ENCODE measurements around the gene NECAB3. TPM values are rescaled to one million over a fixed set of nuclear protein-coding genes. Genes with fewer than 3 reads are reported as not detected.

Gene NECAB3
- total RNA-seq, 2 donors from 2014 or later: 142 to 156 TPM

DNA sequence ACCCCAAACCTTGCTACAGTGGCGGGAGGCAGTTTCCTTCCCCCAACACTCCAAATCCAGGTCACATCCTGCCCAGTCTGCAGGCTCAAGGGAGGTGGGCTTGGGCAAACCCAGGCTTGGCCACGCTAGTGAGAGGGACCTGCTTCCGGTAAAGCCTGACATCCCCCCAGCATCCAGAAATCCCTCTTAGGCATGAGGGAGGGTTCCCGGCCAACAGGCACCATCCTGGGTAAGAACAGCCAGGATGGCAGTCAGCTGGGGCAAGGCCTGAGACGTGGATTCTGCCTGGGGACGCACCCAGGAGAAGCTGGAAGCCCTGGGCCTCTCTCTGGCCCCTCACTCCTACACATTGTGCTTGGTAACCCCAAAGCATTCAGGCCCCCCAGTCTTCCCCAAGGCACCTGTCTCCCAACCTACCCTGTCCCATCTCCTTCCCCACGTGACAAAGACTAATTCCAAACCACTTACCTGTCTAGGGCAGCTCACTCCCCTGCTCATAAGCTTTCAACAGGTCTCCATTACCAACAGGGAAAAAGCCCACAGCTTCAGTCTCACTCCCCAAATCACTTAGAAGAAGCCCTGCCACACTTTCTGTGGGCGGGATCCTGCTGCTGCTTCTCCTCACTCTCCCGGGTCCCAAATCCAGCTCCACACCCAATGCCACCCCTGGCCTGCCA, 10.0 kb downstream of the NECAB3 start:
- intact Hi-C loops (cut with DNase I): no loop called here
- peaks cover 3 to 8% of the 10 kb centered on the region in 2 donors for H3K36me3 ChIP-seq
- H3K27me3 ChIP-seq (replicated peaks; ENCODE audit: insufficient read depth): no peaks in the 10 kb centered on the region
- WGBS: 30% methylated on average over 9 of the region's 9 CpGs
- no peak for DNase-seq (ENCODE audit: low spot score)
- H3K4me1 ChIP-seq (replicated peaks): peaks cover 4% of the 10 kb centered on the region
- peak overlapping the region; percentile 56 to 64 for H3K4me3 ChIP-seq
- H3K27ac ChIP-seq: peak overlapping the region; percentile 83 to 90
- TF ChIP-seq POLR2A (IDR thresholded peaks at IDR 0.05) (no peak), POLR2AphosphoS5 (IDR thresholded peaks at IDR 0.05) (no peak)
- TF ChIP-seq, protein P1, sequence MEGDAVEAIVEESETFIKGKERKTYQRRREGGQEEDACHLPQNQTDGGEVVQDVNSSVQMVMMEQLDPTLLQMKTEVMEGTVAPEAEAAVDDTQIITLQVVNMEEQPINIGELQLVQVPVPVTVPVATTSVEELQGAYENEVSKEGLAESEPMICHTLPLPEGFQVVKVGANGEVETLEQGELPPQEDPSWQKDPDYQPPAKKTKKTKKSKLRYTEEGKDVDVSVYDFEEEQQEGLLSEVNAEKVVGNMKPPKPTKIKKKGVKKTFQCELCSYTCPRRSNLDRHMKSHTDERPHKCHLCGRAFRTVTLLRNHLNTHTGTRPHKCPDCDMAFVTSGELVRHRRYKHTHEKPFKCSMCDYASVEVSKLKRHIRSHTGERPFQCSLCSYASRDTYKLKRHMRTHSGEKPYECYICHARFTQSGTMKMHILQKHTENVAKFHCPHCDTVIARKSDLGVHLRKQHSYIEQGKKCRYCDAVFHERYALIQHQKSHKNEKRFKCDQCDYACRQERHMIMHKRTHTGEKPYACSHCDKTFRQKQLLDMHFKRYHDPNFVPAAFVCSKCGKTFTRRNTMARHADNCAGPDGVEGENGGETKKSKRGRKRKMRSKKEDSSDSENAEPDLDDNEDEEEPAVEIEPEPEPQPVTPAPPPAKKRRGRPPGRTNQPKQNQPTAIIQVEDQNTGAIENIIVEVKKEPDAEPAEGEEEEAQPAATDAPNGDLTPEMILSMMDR (IDR thresholded peaks at IDR 0.05): no peak
- H3K9me3 ChIP-seq: no peaks in the 10 kb centered on the region

GRCh38 chr20:33663161-33664084, 10.8 kb downstream of the NECAB3 start:
- no peaks in the 10 kb centered on the region for H3K27me3 ChIP-seq (replicated peaks; ENCODE audit: insufficient read depth)
- H3K36me3 ChIP-seq: peaks cover 3 to 8% of the 10 kb centered on the region in 2 donors
- TF ChIP-seq, protein P1 (IDR thresholded peaks at IDR 0.05): peak in 2 of 4 experiments; percentile 30 to 42
- peak; percentile 65 for TF ChIP-seq POLR2A (IDR thresholded peaks at IDR 0.05)
- TF ChIP-seq POLR2AphosphoS5 (IDR thresholded peaks at IDR 0.05): peak; percentile 42
- H3K4me1 ChIP-seq (replicated peaks): peaks cover 4% of the 10 kb centered on the region
- H3K4me3 ChIP-seq: peak overlapping the region; percentile 56 to 64
- H3K27ac ChIP-seq: peak overlapping the region; percentile 83 to 90
- no peaks in the 10 kb centered on the region for H3K9me3 ChIP-seq
- under 1% methylated on average over 61 of the region's 84 CpGs for WGBS
- DNase-seq (ENCODE audit: low spot score): peak; percentile 79
- intact Hi-C loops (cut with DNase I): no loop called here

DNA sequence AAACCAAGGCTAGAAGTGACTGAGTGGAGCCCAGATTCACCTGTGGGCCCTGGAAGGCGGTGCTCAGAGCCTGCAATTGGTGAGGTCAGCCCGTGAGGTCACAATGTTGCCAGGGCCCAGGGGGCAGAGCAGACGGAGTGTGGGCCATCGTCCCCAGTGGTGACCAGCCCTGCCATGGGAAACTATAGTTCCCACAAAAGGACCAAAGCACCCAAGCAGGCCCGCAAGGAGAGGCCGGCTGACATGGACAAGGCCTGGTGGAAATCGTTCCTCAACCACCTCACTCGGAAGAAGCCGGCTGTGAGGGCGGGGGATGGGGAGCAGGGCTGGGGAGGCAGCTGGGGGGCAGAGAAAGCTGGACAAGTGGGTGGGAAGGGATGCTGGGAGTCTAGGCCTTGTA, 12.1 kb downstream of the NECAB3 start, which contains the start of gene C20orf144:
C20orf144 (plus strand) TSS at position 156 of the 400 bp plus-strand sequence; CDS start at position 175, 19 bp downstream.
- TF ChIP-seq POLR2AphosphoS5 (IDR thresholded peaks at IDR 0.05) (no peak), POLR2A (IDR thresholded peaks at IDR 0.05) (no peak)
- intact Hi-C loops (cut with DNase I): no loop called here
- peak within 1 kb of the TSS; percentile 83 to 90 for H3K27ac ChIP-seq

GRCh38 chr20:33660685-33661058, 13.6 kb downstream of the NECAB3 start:
- no peak for DNase-seq (ENCODE audit: low spot score)
- intact Hi-C loops (cut with DNase I): no loop called here
- Histone ChIP-seq H3K27ac (peak overlapping the region in 1 of 2 donors; percentile 2), H3K27me3 (replicated peaks; ENCODE audit: insufficient read depth) (no peaks in the 10 kb centered on the region), H3K4me1 (replicated peaks) (no peaks in the 10 kb centered on the region), H3K9me3 (no peaks in the 10 kb centered on the region), H3K4me3 (no peak overlapping the region), H3K36me3 (peaks cover 3 to 8% of the 10 kb centered on the region in 2 donors)
- TF ChIP-seq POLR2AphosphoS5 (IDR thresholded peaks at IDR 0.05): no peak
- TF ChIP-seq, protein P1 (IDR thresholded peaks at IDR 0.05): no peak
- TF ChIP-seq POLR2A (IDR thresholded peaks at IDR 0.05): no peak
- WGBS: 85% methylated on average over 7 of the region's 7 CpGs

More for the DNA sequence above, 12.1 kb downstream of the NECAB3 start, which contains the start of gene C20orf144:
- no peaks in the 10 kb centered on the region for H3K9me3 ChIP-seq
- H3K4me3 ChIP-seq: peak within 1 kb of the TSS; percentile 56 to 64
- no peaks in the 10 kb centered on the region for H3K4me1 ChIP-seq (replicated peaks)
- DNase-seq (ENCODE audit: low spot score): no peak
- H3K36me3 ChIP-seq: peaks cover 3 to 8% of the 10 kb centered on the region in 2 donors
- H3K27me3 ChIP-seq (replicated peaks; ENCODE audit: insufficient read depth): no peaks in the 10 kb centered on the region
- 91% methylated on average over 10 of the region's 10 CpGs for WGBS

- 95% methylated on average over 21 of the region's 21 CpGs for WGBS
- DNase-seq (ENCODE audit: low spot score): no peak
These were observed 14.1 kb downstream of the NECAB3 start for GRCh38 chr20:33660035-33660684.

More at GRCh38 chr20:33660035-33660684, 14.1 kb downstream of the NECAB3 start:
- H3K4me1 ChIP-seq (replicated peaks): no peaks in the 10 kb centered on the region
- TF ChIP-seq POLR2A (IDR thresholded peaks at IDR 0.05): no peak
- TF ChIP-seq, protein P1 (IDR thresholded peaks at IDR 0.05): no peak
- TF ChIP-seq POLR2AphosphoS5 (IDR thresholded peaks at IDR 0.05): no peak
- H3K4me3 ChIP-seq: no peak overlapping the region
- H3K27ac ChIP-seq: peak overlapping the region in 1 of 2 donors; percentile 2
- intact Hi-C loops (cut with DNase I): no loop called here
- no peaks in the 10 kb centered on the region for H3K9me3 ChIP-seq
- peaks cover 3 to 8% of the 10 kb centered on the region in 2 donors for H3K36me3 ChIP-seq
- no peaks in the 10 kb centered on the region for H3K27me3 ChIP-seq (replicated peaks; ENCODE audit: insufficient read depth)

Data from prostate gland (tissue), 2 donors.